HepG2 (cell line): ENCODE measurements around the gene PPP2R2D. TPM values are rescaled to one million over a fixed set of nuclear protein-coding genes. Genes with fewer than 3 reads are reported as not detected.

Source experiments
- HNRNPLL ChIP-seq: fragments of 200-400 bp; formaldehyde crosslinking; IDR thresholded peaks from 2 replicates; pipeline ENCODE4 v1.6.1; 2017; ENCODE audit warnings: mild to moderate bottlenecking, low read depth, low read length; ENCODE audit not compliant: poor library complexity, severe bottlenecking
- KMT2A ChIP-seq: sonication (generic); formaldehyde crosslinking; IDR thresholded peaks from 2 replicates; pipeline ENCODE4 v1.4.0; 2020; ENCODE audit warnings: missing genetic modification reagents
- MZF1 ChIP-seq: sonication (generic); formaldehyde crosslinking; IDR thresholded peaks from 2 replicates; pipeline ENCODE4 v1.8.1; 2023; ENCODE audit warnings: mild to moderate bottlenecking, missing genetic modification reagents, borderline replicate concordance
- POLR2A ChIP-seq, 2 experiments: IDR thresholded peaks; 2 replicates each; pipeline ENCODE4 v1.6.1; 2011; ENCODE audit warnings: low read depth in 2 of 2, low read length in 2 of 2, mild to moderate bottlenecking in 1 of 2, moderate library complexity in 1 of 2; ENCODE audit not compliant: insufficient read depth in 1 of 2
- SIN3A ChIP-seq: IDR thresholded peaks from 2 replicates; pipeline ENCODE4 v1.6.1; 2011; ENCODE audit warnings: low read depth, mild to moderate bottlenecking, control low read depth, low read length, borderline replicate concordance
- ZFAT ChIP-seq: sonication (generic); formaldehyde crosslinking; conservative IDR thresholded peaks from 2 replicates; pipeline ENCODE4 v1.8.1; 2023; ENCODE audit warnings: missing genetic modification reagents, inconsistent platforms
- ZMAT3 ChIP-seq: sonication (generic); formaldehyde crosslinking; conservative IDR thresholded peaks from 2 replicates; pipeline ENCODE4 v1.7.0; 2021; ENCODE audit warnings: missing genetic modification reagents
- ZNF737 ChIP-seq: sonication (generic); formaldehyde crosslinking; IDR thresholded peaks from 2 replicates; pipeline ENCODE4 v1.5.0; 2020; ENCODE audit warnings: missing genetic modification reagents, mild to moderate bottlenecking, borderline replicate concordance
- polyA plus RNA-seq, 8 experiments: library from polyadenylated mRNA; depleted of rRNA in 3 of 8; stranded (reverse) in 7 of 8; unstranded in 1 of 8; fragments of >200 nt; fragmentation: Illumina TruSeq in 4 of 8; extraction: Trizol in 4 of 8; gene quantifications; 2 replicates each; pipeline versions ENCODE4 v1.2.1 to v1.2.3, GENCODE V29; 2011 to 2016; ENCODE audit warnings: low read depth in 4 of 8, missing spikeins in 1 of 8, mixed read lengths in 1 of 8; ENCODE audit not compliant: insufficient read depth in 1 of 8
- total RNA-seq, 5 experiments: library from RNA; depleted of rRNA; stranded (reverse); fragments of >200 nt; fragmentation: Illumina TruSeq; extraction: Trizol; gene quantifications; 2 replicates each; pipeline ENCODE4 v1.2.3, GENCODE V29; 2016; ENCODE audit warnings: low read depth in 1 of 5
- TF ChIP-seq, protein P1 (sequence below): sonication (generic); formaldehyde crosslinking; IDR thresholded peaks from 2 replicates; pipeline ENCODE4 v1.4.0; 2020; ENCODE audit warnings: missing genetic modification reagents
- TF ChIP-seq, protein P2 (sequence below): sonication (generic); formaldehyde crosslinking; IDR thresholded peaks from 2 replicates; pipeline ENCODE4 v1.8.0; 2022; ENCODE audit warnings: low read depth, missing genetic modification reagents
- TF ChIP-seq, protein P3 (sequence below): sonication (generic); formaldehyde crosslinking; IDR thresholded peaks from 2 replicates; pipeline ENCODE4 v1.4.0; 2020; ENCODE audit warnings: missing genetic modification reagents, borderline replicate concordance
- TF ChIP-seq, protein P4 (sequence below): sonication (generic); formaldehyde crosslinking; IDR thresholded peaks from 2 replicates; pipeline ENCODE4 v1.4.0; 2020; ENCODE audit warnings: mild to moderate bottlenecking, missing genetic modification reagents
- TF ChIP-seq, protein P5 (sequence below): sonication (generic); formaldehyde crosslinking; IDR thresholded peaks from 2 replicates; pipeline ENCODE4 v1.4.0; 2020; ENCODE audit warnings: missing genetic modification reagents
- TF ChIP-seq, protein P6 (sequence below): sonication (generic); formaldehyde crosslinking; IDR thresholded peaks from 2 replicates; pipeline ENCODE4 v1.4.0; 2020; ENCODE audit warnings: missing genetic modification reagents

PPP2R2D gene
- total and polyA plus RNA-seq, 2 of the 13 experiments (the other 11 are each of a cell fraction or from before 2014, with no cell fraction given), result 32.7 to 33.2 TPM

DNA sequence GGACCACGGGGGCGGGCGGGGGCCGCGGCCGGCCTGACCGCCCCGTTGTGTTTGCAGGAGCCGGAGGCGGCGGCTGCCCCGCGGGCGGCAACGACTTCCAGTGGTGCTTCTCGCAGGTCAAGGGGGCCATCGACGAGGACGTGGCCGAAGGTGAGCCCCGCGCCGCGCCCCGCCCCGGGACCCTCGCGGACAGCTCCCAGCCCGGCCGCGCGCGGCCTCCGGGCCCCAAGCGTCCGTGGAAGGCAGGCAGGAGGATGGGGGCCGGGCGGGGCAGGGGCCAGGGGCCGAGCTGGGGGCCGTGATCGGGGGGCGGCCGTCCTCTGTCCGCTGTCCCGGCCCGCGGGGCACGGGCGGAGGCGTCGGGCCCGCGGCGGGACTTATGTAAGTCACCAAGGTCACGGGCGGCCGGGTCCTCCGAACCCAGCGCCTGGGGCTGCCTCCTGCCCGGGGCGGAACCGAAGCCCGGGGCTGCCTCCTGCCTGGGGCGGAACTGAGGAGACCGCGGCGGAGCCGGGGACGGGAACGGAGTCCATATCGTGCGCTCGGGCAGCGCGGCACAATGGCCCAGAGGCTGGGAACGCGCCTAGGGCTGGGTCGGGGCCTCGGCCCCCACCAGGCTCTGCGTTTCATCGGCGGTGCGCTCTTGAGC is 497 bp downstream of the PPP2R2D start (continued):
- TF ChIP-seq, protein P1, sequence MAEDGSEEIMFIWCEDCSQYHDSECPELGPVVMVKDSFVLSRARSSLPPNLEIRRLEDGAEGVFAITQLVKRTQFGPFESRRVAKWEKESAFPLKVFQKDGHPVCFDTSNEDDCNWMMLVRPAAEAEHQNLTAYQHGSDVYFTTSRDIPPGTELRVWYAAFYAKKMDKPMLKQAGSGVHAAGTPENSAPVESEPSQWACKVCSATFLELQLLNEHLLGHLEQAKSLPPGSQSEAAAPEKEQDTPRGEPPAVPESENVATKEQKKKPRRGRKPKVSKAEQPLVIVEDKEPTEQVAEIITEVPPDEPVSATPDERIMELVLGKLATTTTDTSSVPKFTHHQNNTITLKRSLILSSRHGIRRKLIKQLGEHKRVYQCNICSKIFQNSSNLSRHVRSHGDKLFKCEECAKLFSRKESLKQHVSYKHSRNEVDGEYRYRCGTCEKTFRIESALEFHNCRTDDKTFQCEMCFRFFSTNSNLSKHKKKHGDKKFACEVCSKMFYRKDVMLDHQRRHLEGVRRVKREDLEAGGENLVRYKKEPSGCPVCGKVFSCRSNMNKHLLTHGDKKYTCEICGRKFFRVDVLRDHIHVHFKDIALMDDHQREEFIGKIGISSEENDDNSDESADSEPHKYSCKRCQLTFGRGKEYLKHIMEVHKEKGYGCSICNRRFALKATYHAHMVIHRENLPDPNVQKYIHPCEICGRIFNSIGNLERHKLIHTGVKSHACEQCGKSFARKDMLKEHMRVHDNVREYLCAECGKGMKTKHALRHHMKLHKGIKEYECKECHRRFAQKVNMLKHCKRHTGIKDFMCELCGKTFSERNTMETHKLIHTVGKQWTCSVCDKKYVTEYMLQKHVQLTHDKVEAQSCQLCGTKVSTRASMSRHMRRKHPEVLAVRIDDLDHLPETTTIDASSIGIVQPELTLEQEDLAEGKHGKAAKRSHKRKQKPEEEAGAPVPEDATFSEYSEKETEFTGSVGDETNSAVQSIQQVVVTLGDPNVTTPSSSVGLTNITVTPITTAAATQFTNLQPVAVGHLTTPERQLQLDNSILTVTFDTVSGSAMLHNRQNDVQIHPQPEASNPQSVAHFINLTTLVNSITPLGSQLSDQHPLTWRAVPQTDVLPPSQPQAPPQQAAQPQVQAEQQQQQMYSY (CRISPR knock-in tag), result peak; percentile 31; the same call in 1 of the 2 replicates
- TF ChIP-seq HNRNPLL (peak; percentile 36), POLR2A (IDR thresholded peaks at IDR 0.05; ENCODE audit: insufficient read depth in 1 of 2, low read depth in 2 of 2, low read length in 2 of 2) (0 out of 4 replicates have a peak, but pooled peaks of 1 of the 2 experiments have one; percentile 36), ZMAT3 (CRISPR knock-in tag) (peak; percentile 65; the same call in 1 of the 2 replicates), MZF1 (CRISPR knock-in tag) (no peak), KMT2A (CRISPR knock-in tag) (peak; percentile 85), ZNF737 (CRISPR knock-in tag) (no peak), SIN3A (peak; percentile 32; the same call in 1 of the 2 replicates), ZFAT (no peak)
- TF ChIP-seq, protein P2, sequence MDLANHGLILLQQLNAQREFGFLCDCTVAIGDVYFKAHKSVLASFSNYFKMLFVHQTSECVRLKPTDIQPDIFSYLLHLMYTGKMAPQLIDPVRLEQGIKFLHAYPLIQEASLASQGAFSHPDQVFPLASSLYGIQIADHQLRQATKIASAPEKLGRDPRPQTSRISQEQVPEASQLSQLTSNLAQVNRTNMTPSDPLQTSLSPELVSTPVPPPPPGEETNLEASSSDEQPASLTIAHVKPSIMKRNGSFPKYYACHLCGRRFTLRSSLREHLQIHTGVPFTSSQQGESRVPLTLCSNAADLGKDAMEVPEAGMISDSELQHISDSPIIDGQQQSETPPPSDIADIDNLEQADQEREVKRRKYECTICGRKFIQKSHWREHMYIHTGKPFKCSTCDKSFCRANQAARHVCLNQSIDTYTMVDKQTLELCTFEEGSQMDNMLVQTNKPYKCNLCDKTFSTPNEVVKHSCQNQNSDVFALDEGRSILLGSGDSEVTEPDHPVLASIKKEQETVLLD, result peak; percentile 50; the same call in 1 of the 2 replicates
- TF ChIP-seq, protein P3, sequence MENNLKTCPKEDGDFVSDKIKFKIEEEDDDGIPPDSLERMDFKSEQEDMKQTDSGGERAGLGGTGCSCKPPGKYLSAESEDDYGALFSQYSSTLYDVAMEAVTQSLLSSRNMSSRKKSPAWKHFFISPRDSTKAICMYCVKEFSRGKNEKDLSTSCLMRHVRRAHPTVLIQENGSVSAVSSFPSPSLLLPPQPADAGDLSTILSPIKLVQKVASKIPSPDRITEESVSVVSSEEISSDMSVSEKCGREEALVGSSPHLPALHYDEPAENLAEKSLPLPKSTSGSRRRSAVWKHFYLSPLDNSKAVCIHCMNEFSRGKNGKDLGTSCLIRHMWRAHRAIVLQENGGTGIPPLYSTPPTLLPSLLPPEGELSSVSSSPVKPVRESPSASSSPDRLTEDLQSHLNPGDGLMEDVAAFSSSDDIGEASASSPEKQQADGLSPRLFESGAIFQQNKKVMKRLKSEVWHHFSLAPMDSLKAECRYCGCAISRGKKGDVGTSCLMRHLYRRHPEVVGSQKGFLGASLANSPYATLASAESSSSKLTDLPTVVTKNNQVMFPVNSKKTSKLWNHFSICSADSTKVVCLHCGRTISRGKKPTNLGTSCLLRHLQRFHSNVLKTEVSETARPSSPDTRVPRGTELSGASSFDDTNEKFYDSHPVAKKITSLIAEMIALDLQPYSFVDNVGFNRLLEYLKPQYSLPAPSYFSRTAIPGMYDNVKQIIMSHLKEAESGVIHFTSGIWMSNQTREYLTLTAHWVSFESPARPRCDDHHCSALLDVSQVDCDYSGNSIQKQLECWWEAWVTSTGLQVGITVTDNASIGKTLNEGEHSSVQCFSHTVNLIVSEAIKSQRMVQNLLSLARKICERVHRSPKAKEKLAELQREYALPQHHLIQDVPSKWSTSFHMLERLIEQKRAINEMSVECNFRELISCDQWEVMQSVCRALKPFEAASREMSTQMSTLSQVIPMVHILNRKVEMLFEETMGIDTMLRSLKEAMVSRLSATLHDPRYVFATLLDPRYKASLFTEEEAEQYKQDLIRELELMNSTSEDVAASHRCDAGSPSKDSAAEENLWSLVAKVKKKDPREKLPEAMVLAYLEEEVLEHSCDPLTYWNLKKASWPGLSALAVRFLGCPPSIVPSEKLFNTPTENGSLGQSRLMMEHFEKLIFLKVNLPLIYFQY (CRISPR knock-in tag), result peak; percentile 78; the same call in 1 of the 2 replicates
- TF ChIP-seq, protein P4, sequence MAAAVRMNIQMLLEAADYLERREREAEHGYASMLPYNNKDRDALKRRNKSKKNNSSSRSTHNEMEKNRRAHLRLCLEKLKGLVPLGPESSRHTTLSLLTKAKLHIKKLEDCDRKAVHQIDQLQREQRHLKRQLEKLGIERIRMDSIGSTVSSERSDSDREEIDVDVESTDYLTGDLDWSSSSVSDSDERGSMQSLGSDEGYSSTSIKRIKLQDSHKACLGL (CRISPR knock-in tag), result peak; percentile 34; the same call in 1 of the 2 replicates
- TF ChIP-seq, protein P5, sequence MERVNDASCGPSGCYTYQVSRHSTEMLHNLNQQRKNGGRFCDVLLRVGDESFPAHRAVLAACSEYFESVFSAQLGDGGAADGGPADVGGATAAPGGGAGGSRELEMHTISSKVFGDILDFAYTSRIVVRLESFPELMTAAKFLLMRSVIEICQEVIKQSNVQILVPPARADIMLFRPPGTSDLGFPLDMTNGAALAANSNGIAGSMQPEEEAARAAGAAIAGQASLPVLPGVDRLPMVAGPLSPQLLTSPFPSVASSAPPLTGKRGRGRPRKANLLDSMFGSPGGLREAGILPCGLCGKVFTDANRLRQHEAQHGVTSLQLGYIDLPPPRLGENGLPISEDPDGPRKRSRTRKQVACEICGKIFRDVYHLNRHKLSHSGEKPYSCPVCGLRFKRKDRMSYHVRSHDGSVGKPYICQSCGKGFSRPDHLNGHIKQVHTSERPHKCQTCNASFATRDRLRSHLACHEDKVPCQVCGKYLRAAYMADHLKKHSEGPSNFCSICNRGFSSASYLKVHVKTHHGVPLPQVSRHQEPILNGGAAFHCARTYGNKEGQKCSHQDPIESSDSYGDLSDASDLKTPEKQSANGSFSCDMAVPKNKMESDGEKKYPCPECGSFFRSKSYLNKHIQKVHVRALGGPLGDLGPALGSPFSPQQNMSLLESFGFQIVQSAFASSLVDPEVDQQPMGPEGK (CRISPR knock-in tag), result peak; percentile 60; the same call in 1 of the 2 replicates
- TF ChIP-seq, protein P6, sequence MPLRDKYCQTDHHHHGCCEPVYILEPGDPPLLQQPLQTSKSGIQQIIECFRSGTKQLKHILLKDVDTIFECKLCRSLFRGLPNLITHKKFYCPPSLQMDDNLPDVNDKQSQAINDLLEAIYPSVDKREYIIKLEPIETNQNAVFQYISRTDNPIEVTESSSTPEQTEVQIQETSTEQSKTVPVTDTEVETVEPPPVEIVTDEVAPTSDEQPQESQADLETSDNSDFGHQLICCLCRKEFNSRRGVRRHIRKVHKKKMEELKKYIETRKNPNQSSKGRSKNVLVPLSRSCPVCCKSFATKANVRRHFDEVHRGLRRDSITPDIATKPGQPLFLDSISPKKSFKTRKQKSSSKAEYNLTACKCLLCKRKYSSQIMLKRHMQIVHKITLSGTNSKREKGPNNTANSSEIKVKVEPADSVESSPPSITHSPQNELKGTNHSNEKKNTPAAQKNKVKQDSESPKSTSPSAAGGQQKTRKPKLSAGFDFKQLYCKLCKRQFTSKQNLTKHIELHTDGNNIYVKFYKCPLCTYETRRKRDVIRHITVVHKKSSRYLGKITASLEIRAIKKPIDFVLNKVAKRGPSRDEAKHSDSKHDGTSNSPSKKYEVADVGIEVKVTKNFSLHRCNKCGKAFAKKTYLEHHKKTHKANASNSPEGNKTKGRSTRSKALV (CRISPR knock-in tag), result peak; percentile 59; the same call in 1 of the 2 replicates
